Uterus (tissue), 2 donors: ENCODE results near the gene PAQR4.

Experiments
- POLR2A ChIP-seq, 2 donors: fragments of 450-650 bp; IDR thresholded peaks; one replicate each; pipeline ENCODE4 v1.6.1; 2016; ENCODE audit warnings: antibody characterized with exemption in 2 of 2, mild to moderate bottlenecking in 1 of 2, moderate library complexity in 1 of 2
- TF ChIP-seq, protein P1 (sequence below), 4 experiments: fragments of 200-600 bp in 2 of 4; fragments of 450-650 bp in 2 of 4; sonication (generic) in 2 of 4; IDR thresholded peaks; one replicate each; pipeline ENCODE4 v1.5.1; 2016 to 2019; ENCODE audit warnings: antibody characterized with exemption in 4 of 4, mild to moderate bottlenecking in 2 of 4, moderate library complexity in 1 of 4

DNA sequence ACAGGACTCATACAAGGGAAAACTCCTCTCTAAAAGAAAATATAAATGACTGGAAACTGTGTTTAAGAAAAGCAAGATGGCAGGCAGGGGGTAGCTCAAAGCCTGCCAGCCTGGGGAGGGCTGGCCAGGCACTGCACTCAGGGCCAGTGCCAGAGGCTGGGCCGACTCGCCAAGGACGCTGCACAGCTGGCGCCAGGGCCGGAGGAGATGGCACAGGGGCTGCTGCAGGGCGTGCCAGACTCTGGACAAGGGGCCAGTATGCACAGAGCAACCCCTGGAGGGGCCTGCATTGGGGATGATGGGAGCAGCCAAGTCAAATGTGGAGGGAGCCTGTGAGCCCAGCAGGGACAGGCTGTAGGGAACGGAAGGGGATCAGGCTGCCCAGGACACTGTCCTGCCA is 7.1 kb downstream of the PAQR4 start:
- TF ChIP-seq, protein P1, sequence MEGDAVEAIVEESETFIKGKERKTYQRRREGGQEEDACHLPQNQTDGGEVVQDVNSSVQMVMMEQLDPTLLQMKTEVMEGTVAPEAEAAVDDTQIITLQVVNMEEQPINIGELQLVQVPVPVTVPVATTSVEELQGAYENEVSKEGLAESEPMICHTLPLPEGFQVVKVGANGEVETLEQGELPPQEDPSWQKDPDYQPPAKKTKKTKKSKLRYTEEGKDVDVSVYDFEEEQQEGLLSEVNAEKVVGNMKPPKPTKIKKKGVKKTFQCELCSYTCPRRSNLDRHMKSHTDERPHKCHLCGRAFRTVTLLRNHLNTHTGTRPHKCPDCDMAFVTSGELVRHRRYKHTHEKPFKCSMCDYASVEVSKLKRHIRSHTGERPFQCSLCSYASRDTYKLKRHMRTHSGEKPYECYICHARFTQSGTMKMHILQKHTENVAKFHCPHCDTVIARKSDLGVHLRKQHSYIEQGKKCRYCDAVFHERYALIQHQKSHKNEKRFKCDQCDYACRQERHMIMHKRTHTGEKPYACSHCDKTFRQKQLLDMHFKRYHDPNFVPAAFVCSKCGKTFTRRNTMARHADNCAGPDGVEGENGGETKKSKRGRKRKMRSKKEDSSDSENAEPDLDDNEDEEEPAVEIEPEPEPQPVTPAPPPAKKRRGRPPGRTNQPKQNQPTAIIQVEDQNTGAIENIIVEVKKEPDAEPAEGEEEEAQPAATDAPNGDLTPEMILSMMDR (IDR thresholded peaks at IDR 0.05), result no peak
- no peak for TF ChIP-seq POLR2A (IDR thresholded peaks at IDR 0.05)
